Esophagus muscularis mucosa (tissue), 4 donors: ENCODE measurements around the gene ZBP1. TPM values are rescaled to one million over a fixed set of nuclear protein-coding genes. Genes with fewer than 3 reads are reported as not detected.

Source experiments
- DNase-seq: peaks from one replicate; pipeline ENCODE4 v3.0.0-alpha.2; 2017; ENCODE audit errors: extremely low spot score
- H3K27ac ChIP-seq, 4 donors: fragments of 200-600 bp; sonication (generic); replicated peaks in 1 of 4; 1 replicate in 3 of 4; 2 replicates in 1 of 4; pipeline ENCODE4 v1.5.1; 2016 to 2019; ENCODE audit warnings: mild to moderate bottlenecking in 1 of 4
- H3K27me3 ChIP-seq, 4 donors: fragments of 200-600 bp; sonication (generic); one replicate each; pipeline versions ENCODE4 v1.5.1 to v1.6.0; 2016 to 2019
- H3K36me3 ChIP-seq, 4 donors: fragments of 200-600 bp; sonication (generic); one replicate each; pipeline ENCODE4 v1.5.1; 2016 to 2019
- H3K4me1 ChIP-seq, 4 donors: fragments of 200-600 bp; sonication (generic); one replicate each; pipeline ENCODE4 v1.5.1; 2016 to 2019
- H3K4me3 ChIP-seq, 4 donors: fragments of 200-600 bp; sonication (generic); 1 replicate in 2 of 4; 2 replicates in 2 of 4; pipeline ENCODE4 v1.5.1; 2016 to 2019; ENCODE audit warnings: mild to moderate bottlenecking in 4 of 4, moderate library complexity in 1 of 4
- H3K9me3 ChIP-seq, 4 donors: fragments of 200-600 bp; sonication (generic); 1 replicate in 3 of 4; 2 replicates in 1 of 4; pipeline ENCODE4 v1.5.1; 2016 to 2019
- CTCF ChIP-seq, 3 experiments: fragments of 200-600 bp in 2 of 3; fragments of 450-650 bp in 1 of 3; sonication (generic) in 2 of 3; IDR thresholded peaks; one replicate each; pipeline ENCODE4 v1.5.1; 2017 to 2019; ENCODE audit warnings: antibody characterized with exemption in 3 of 3, mild to moderate bottlenecking in 2 of 3, moderate library complexity in 1 of 3
- EP300 ChIP-seq: sonication (generic); formaldehyde crosslinking; IDR thresholded peaks from one replicate; pipeline ENCODE4 v1.6.1; 2017; ENCODE audit warnings: antibody characterized with exemption
- POLR2A ChIP-seq: fragments of 450-650 bp; IDR thresholded peaks from one replicate; pipeline ENCODE4 v1.6.1; 2017; ENCODE audit warnings: antibody characterized with exemption, moderate library complexity, mild to moderate bottlenecking, low read depth
- POLR2AphosphoS5 ChIP-seq, 2 donors: sonication (generic); formaldehyde crosslinking; IDR thresholded peaks; one replicate each; pipeline ENCODE4 v1.6.1; 2017; ENCODE audit warnings: antibody characterized with exemption in 2 of 2
- WGBS: methylation state at CpG from one replicate; pipeline ENCODE4 v1.1.5; 2018; 5-methylcytosine and 5-hydroxymethylcytosine counted together
- intact Hi-C: fragments of 100-400 bp; cut with DNase I; formaldehyde crosslinking; loops from one replicate; pipeline ENCODE4 v1.15.1; 2023
- total RNA-seq, 4 donors: library from RNA; depleted of rRNA; stranded (reverse); fragments of >200 nt; gene quantifications; one replicate each; pipeline versions ENCODE4 v1.1.0 to v1.2.1, GENCODE V29; 2016

The ZBP1 gene
- total RNA-seq, 4 donors from 2014 or later: 0.33 to 0.75 TPM; not detected in 2

GRCh38 chr20:57559658-57560553 is 60.3 kb downstream of the ZBP1 start:
- Histone ChIP-seq H3K4me3 (no peak overlapping the region), H3K9me3 (no peaks in the 10 kb centered on the region), H3K36me3 (no peaks in the 10 kb centered on the region), H3K27me3 (peaks cover 0 to 18% (median 0%) of the 10 kb centered on the region in 4 donors), H3K27ac (no peak overlapping the region), H3K4me1 (peaks cover 0 to 3% (median 0%) of the 10 kb centered on the region in 4 donors)
- 85% methylated on average over 8 of the region's 8 CpGs for WGBS
- intact Hi-C loops: no loop called here
- DNase-seq: no peak
- TF ChIP-seq POLR2AphosphoS5 (IDR thresholded peaks at IDR 0.05): no peak
- no peak for TF ChIP-seq EP300
- no peak for TF ChIP-seq CTCF (IDR thresholded peaks at IDR 0.05)
- no peak for TF ChIP-seq POLR2A

GRCh38 chr20:57559289-57559634 is 61.0 kb downstream of the ZBP1 start:
- Histone ChIP-seq H3K9me3 (no peaks in the 10 kb centered on the region), H3K27me3 (peaks cover 0 to 18% (median 0%) of the 10 kb centered on the region in 4 donors), H3K27ac (no peak overlapping the region), H3K36me3 (no peaks in the 10 kb centered on the region), H3K4me3 (no peak overlapping the region), H3K4me1 (peaks cover 0 to 3% (median 0%) of the 10 kb centered on the region in 4 donors)
- 86% methylated on average over 10 of the region's 10 CpGs for WGBS
- intact Hi-C loops: no loop called here
- TF ChIP-seq POLR2AphosphoS5 (IDR thresholded peaks at IDR 0.05) (no peak), POLR2A (no peak), CTCF (IDR thresholded peaks at IDR 0.05) (no peak), EP300 (no peak)
- no peak for DNase-seq

- peaks cover 0 to 18% (median 0%) of the 10 kb centered on the region in 4 donors for H3K27me3 ChIP-seq
- peaks cover 0 to 3% (median 0%) of the 10 kb centered on the region in 4 donors for H3K4me1 ChIP-seq
- no peaks in the 10 kb centered on the region for H3K36me3 ChIP-seq
- TF ChIP-seq POLR2A: no peak
- WGBS: 67% methylated on average over 14 of the region's 15 CpGs
- H3K9me3 ChIP-seq: no peaks in the 10 kb centered on the region
- DNase-seq: no peak
- H3K27ac ChIP-seq: no peak overlapping the region
- H3K4me3 ChIP-seq: no peak overlapping the region
- intact Hi-C loops: no loop called here
Measured at GRCh38 chr20:57558614-57559288, 61.5 kb downstream of the ZBP1 start.

GRCh38 chr20:57557926-57558613 is 62.2 kb downstream of the ZBP1 start:
- H3K4me3 ChIP-seq: no peak overlapping the region
- 73% methylated on average over 9 of the region's 9 CpGs for WGBS
- peaks cover 0 to 3% (median 0%) of the 10 kb centered on the region in 4 donors for H3K4me1 ChIP-seq
- intact Hi-C loops: no loop called here
- peaks cover 0 to 18% (median 0%) of the 10 kb centered on the region in 4 donors for H3K27me3 ChIP-seq
- no peaks in the 10 kb centered on the region for H3K36me3 ChIP-seq
- no peak for DNase-seq
- TF ChIP-seq POLR2A (no peak), EP300 (no peak)
- H3K9me3 ChIP-seq: no peaks in the 10 kb centered on the region
- H3K27ac ChIP-seq: no peak overlapping the region

GRCh38 chr20:57556980-57557274 is 63.3 kb downstream of the ZBP1 start:
- TF ChIP-seq POLR2A (no peak), POLR2AphosphoS5 (IDR thresholded peaks at IDR 0.05) (no peak), CTCF (IDR thresholded peaks at IDR 0.05) (no peak), EP300 (no peak)
- Histone ChIP-seq H3K9me3 (no peaks in the 10 kb centered on the region), H3K27ac (no peak overlapping the region), H3K4me1 (peaks cover 0 to 3% (median 0%) of the 10 kb centered on the region in 4 donors), H3K4me3 (no peak overlapping the region), H3K27me3 (peaks cover 0 to 18% (median 0%) of the 10 kb centered on the region in 4 donors), H3K36me3 (no peaks in the 10 kb centered on the region)
- 66% methylated on average over 2 of the region's 3 CpGs for WGBS
- intact Hi-C loops: no loop called here
- no peak for DNase-seq
